WERI-Rb-1 (cell line): ENCODE data around the gene IGLL1.
"Not testable (repeated sequence)": the region's sequence is repeated elsewhere in the genome, so short reads cannot be mapped to it uniquely, and the experiment has no call there.

Source experiments
- DNase-seq: peaks from one replicate; pipeline ENCODE4 v3.0.0-alpha.2; 2020
- H3K27ac ChIP-seq: fragments of 250-450 bp; sonication (Bioruptor Pico); 2 replicates; pipeline ENCODE4 v1.5.1; 2020; ENCODE audit warnings: mild to moderate bottlenecking, moderate library complexity
- H3K27me3 ChIP-seq: fragments of 250-450 bp; sonication (Bioruptor Pico); 2 replicates; pipeline ENCODE4 v1.5.1; 2021; ENCODE audit warnings: mild to moderate bottlenecking, low read depth, moderate library complexity; ENCODE audit not compliant: insufficient read depth, severe bottlenecking
- H3K36me3 ChIP-seq: fragments of 250-450 bp; sonication (Bioruptor Pico); 2 replicates; pipeline ENCODE4 v1.5.1; 2020; ENCODE audit warnings: mild to moderate bottlenecking, moderate library complexity
- H3K4me3 ChIP-seq: 2 replicates; pipeline ENCODE4 v1.5.1; 2011; ENCODE audit warnings: low read depth, mild to moderate bottlenecking, control low read depth, low read length
- H3K9me3 ChIP-seq: fragments of 250-450 bp; sonication (Bioruptor Pico); 2 replicates; pipeline ENCODE4 v1.5.1; 2021; ENCODE audit warnings: mild to moderate bottlenecking, moderate library complexity; ENCODE audit not compliant: severe bottlenecking
- CTCF ChIP-seq: IDR thresholded peaks from 2 replicates; pipeline ENCODE4 v1.5.1; 2011; ENCODE audit warnings: low read depth, mild to moderate bottlenecking, control low read depth, inconsistent platforms, low read length

The IGLL1 gene

GRCh38 chr22:23578306-23578705 lies 1.8 kb downstream of the IGLL1 start:
- Histone ChIP-seq H3K4me3 (no peak overlapping the region), H3K27me3 (no peaks in the 10 kb centered on the region), H3K9me3 (no peaks in the 10 kb centered on the region), H3K27ac (no peak overlapping the region), H3K36me3 (no peaks in the 10 kb centered on the region)
- TF ChIP-seq CTCF, result no peak
- DNase-seq, result no peak

- no peaks in the 10 kb centered on the region for H3K36me3 ChIP-seq
- DNase-seq, result no peak
Observed at GRCh38 chr22:23576681-23577080, 3.4 kb downstream of the IGLL1 start.

GRCh38 chr22:23575601-23576000 lies 4.5 kb downstream of the IGLL1 start:
- H3K9me3 ChIP-seq, result no peaks in the 10 kb centered on the region
- no peak overlapping the region for H3K4me3 ChIP-seq
- DNase-seq, result no peak
- H3K27ac ChIP-seq, result no peak overlapping the region
- H3K36me3 ChIP-seq, result no peaks in the 10 kb centered on the region
- H3K27me3 ChIP-seq, result no peaks in the 10 kb centered on the region
- TF ChIP-seq CTCF, result no peak

More at GRCh38 chr22:23576681-23577080, 3.4 kb downstream of the IGLL1 start:
- H3K9me3 ChIP-seq, result no peaks in the 10 kb centered on the region
- no peak overlapping the region for H3K4me3 ChIP-seq
- no peak for TF ChIP-seq CTCF
- no peaks in the 10 kb centered on the region for H3K27me3 ChIP-seq
- H3K27ac ChIP-seq, result no peak overlapping the region

GRCh38 chr22:23574877-23575276 lies 5.2 kb downstream of the IGLL1 start:
- Histone ChIP-seq H3K9me3 (no peaks in the 10 kb centered on the region), H3K27ac (no peak overlapping the region), H3K4me3 (no peak overlapping the region), H3K36me3 (no peaks in the 10 kb centered on the region), H3K27me3 (no peaks in the 10 kb centered on the region)
- no peak for TF ChIP-seq CTCF
- DNase-seq, result no peak

GRCh38 chr22:23574371-23574811 lies 5.7 kb downstream of the IGLL1 start:
- DNase-seq, result no peak
- no peak overlapping the region for H3K27ac ChIP-seq
- TF ChIP-seq CTCF, result no peak
- no peaks in the 10 kb centered on the region for H3K9me3 ChIP-seq
- H3K36me3 ChIP-seq, result no peaks in the 10 kb centered on the region
- H3K27me3 ChIP-seq, result no peaks in the 10 kb centered on the region
- no peak overlapping the region for H3K4me3 ChIP-seq

GRCh38 chr22:23573701-23574235 lies 6.3 kb downstream of the IGLL1 start:
- not testable (repeated sequence) for H3K4me3 ChIP-seq, H3K27ac ChIP-seq, H3K36me3 ChIP-seq, H3K9me3 ChIP-seq, DNase-seq, H3K27me3 ChIP-seq

- H3K4me3 ChIP-seq, DNase-seq, H3K36me3 ChIP-seq, H3K9me3 ChIP-seq, H3K27ac ChIP-seq, H3K27me3 ChIP-seq: not testable (repeated sequence)
Observed at GRCh38 chr22:23573106-23573505, 7.0 kb downstream of the IGLL1 start.
